ENCODE results near the gene PDE1A.

PDE1A gene

GRCh38 chr2:182324665-182325064 is 102.2 kb downstream of the PDE1A start:
- no peak overlapping the region for H3K4me3 ChIP-seq (ENCODE audit: low read depth, low read length)
- in situ Hi-C loops (cut with HindIII; ENCODE audit: low sequenced_read_pairs) = no loop called here
- peak; percentile 64 for DNase-seq (ENCODE audit: low read depth, low spot score)
- no peak for TF ChIP-seq CTCF (IDR thresholded peaks at IDR 0.05; ENCODE audit: low read depth, low read length)

- in situ Hi-C loops (cut with HindIII; ENCODE audit: low sequenced_read_pairs) = no loop called here
- H3K4me3 ChIP-seq (ENCODE audit: low read depth, low read length) = no peak overlapping the region
- no peak for TF ChIP-seq CTCF (IDR thresholded peaks at IDR 0.05; ENCODE audit: low read depth, low read length)
- DNase-seq (ENCODE audit: low read depth, low spot score) = no peak
These were observed 105.7 kb downstream of the PDE1A start for GRCh38 chr2:182321096-182321495.

- in situ Hi-C loops (cut with HindIII; ENCODE audit: low sequenced_read_pairs) = no loop called here
- no peak for TF ChIP-seq CTCF (IDR thresholded peaks at IDR 0.05; ENCODE audit: low read depth, low read length)
- no peak overlapping the region for H3K4me3 ChIP-seq (ENCODE audit: low read depth, low read length)
- peak; percentile 47 for DNase-seq (ENCODE audit: low read depth, low spot score)
These were observed 107.0 kb downstream of the PDE1A start for GRCh38 chr2:182319556-182320505.

GRCh38 chr2:182318466-182319220 is 108.2 kb downstream of the PDE1A start:
- in situ Hi-C loops (cut with HindIII; ENCODE audit: low sequenced_read_pairs) = no loop called here
- DNase-seq (ENCODE audit: low read depth, low spot score) = peak; percentile 52
- H3K4me3 ChIP-seq (ENCODE audit: low read depth, low read length) = no peak overlapping the region
- TF ChIP-seq CTCF (IDR thresholded peaks at IDR 0.05; ENCODE audit: low read depth, low read length) = no peak

GRCh38 chr2:182316950-182317349 is 109.9 kb downstream of the PDE1A start:
- no peak for TF ChIP-seq CTCF (IDR thresholded peaks at IDR 0.05; ENCODE audit: low read depth, low read length)
- no peak overlapping the region for H3K4me3 ChIP-seq (ENCODE audit: low read depth, low read length)
- in situ Hi-C loops (cut with HindIII; ENCODE audit: low sequenced_read_pairs) = no loop called here
- no peak for DNase-seq (ENCODE audit: low read depth, low spot score)

- no peak overlapping the region for H3K4me3 ChIP-seq (ENCODE audit: low read depth, low read length)
- no peak for DNase-seq (ENCODE audit: low read depth, low spot score)
- TF ChIP-seq CTCF (IDR thresholded peaks at IDR 0.05; ENCODE audit: low read depth, low read length) = no peak
- in situ Hi-C loops (cut with HindIII; ENCODE audit: low sequenced_read_pairs) = no loop called here
These were observed 123.9 kb downstream of the PDE1A start for GRCh38 chr2:182302972-182303371.

All from astrocyte of the spinal cord (primary cell).